ENCODE results near the gene CIRBP. TPM values are rescaled to one million over a fixed set of nuclear protein-coding genes. Genes with fewer than 3 reads are reported as not detected.

Gene CIRBP
- polyA plus RNA-seq, 1 donor: 895 TPM

- DNase-seq: no peak
Measured at GRCh38 chr19:1252821-1253513, 16.2 kb upstream of the CIRBP start.

- DNase-seq: no peak
Measured at GRCh38 chr19:1253514-1254080, 15.5 kb upstream of the CIRBP start.

DNA sequence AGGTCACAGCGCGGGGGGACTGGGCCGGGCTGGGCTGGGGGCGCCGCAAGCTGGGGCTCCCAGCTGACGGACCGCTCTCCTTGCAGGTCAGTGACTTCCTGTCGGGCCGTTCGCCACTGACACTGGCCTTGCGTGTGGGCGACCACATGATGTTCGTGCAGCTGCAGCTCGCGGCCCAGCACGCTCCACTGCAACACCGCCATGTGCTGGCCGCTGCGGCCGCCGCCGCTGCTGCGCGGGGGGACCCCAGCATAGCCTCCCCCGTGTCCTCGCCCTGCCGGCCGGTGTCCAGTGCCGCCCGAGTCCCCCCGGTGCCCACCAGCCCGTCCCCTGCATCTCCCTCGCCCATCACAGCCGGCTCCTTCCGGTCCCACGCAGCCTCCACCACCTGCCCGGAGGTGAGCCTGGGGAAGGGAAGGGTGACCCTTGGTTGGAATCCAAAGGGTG lies 15.0 kb upstream of the CIRBP start:
- no peak for DNase-seq

DNA sequence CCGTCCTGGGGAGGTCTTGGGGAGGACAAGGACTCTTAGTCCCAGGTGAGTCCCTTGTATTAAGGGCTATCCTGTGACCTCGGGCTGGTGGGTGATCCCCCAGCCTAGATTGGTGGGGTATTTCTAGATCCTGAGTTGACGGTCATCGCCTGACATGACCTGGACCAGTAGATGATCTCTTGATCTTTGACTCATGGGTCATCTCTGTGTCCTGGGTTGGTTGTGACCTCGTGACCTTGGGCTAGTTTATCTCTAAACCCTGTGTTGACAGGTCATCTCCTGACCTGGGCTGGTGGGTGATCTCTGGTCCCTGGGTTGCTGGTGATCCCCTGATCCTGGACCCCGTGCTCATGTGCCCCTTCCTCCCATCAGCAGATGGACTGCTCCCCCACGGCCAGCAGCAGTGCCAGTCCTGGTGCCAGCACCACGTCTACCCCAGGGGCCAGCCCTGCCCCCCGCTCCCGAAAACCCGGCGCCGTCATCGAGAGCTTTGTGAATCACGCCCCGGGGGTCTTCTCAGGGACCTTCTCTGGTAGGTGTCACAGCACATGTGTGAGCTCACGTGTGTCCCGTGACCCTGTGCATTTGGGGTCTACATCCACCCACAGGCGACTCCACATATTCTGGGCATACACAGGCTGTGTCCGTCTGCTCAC lies 14.5 kb upstream of the CIRBP start:
- DNase-seq: no peak

DNA sequence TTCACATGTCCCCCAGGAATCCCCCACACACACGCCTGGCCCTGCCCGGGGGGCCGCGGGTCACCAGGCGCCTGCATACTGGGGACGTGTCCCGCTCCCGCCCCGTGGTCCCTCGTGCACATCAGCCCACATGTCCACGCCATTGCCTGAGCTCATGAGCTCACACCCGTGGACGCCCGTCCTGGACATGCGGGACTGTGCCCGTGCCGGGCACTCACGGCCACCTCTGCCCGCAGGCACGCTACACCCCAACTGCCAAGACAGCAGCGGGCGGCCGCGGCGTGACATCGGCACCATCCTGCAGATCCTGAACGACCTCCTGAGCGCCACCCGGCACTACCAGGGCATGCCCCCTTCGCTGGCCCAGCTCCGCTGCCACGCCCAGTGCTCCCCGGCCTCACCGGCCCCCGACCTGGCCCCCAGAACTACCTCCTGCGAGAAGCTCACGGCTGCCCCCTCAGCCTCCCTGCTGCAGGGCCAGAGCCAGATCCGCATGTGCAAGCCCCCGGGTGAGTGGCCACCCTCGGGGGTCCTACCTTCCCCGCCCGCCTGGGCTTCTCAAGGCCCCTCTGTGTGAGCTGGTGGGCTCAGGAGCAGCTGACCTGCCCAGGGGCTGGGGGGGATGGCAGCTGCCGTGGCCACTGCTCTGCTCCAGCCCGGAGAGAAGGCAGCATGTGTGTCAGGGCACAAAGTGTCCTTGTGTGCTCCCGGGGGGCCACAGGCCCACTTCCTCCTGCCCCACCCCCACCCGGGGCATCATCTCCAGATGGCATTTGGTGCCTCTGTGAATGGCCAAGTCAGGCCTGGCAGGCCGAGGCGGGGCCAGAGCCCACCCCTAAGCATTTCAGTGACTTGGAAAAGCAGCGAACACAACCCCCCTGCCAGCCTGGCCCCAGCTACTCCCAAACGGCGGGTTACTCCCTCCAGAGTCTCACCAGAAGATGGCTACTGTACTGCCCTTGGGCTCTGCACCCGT lies 13.7 kb upstream of the CIRBP start:
- no peak for DNase-seq

DNA sequence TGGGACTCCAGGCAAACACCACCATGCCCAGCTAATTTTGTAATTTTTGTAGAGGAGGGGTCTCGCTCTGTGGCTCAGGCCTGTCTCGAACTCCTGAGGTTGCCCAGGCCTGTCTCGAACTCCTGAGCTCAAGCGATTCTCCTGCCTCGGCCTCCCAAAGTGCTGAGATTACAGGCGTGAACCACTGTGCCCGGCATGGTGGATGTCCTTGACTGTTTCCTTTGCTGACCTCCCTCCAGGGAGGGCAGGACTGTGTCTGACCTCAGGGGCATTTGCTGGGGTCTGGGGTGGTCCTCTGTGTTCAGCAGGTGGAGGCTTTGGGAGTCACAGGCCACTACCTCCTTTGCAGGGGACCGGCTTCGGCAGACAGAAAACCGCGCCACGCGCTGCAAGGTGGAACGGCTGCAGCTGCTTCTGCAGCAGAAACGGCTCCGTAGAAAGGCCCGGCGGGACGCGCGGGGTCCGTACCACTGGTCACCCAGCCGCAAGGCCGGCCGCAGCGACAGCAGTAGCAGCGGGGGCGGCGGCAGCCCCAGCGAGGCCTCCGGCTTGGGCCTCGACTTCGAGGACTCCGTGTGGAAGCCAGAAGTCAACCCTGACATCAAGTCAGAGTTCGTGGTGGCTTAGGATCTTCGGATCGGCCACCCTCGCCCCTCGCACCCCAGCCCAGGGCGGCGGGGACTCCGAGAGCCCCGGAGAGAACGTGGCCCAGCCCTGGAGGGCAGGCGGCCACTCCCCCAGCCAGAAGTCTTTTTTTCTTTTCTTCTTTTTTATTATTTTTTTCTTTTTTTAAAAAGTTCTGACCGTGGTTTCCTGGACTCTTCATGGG lies 12.3 kb upstream of the CIRBP start:
- no peak for DNase-seq

- no peak for DNase-seq
Measured at GRCh38 chr19:1257475-1258162, 11.5 kb upstream of the CIRBP start.

- DNase-seq: no peak
Measured at GRCh38 chr19:1258163-1258492, 11.0 kb upstream of the CIRBP start.

GRCh38 chr19:1258707-1259205 lies 10.4 kb upstream of the CIRBP start:
- DNase-seq: no peak

- no peak for DNase-seq
Measured at GRCh38 chr19:1259206-1259875, 9.8 kb upstream of the CIRBP start.

DNA sequence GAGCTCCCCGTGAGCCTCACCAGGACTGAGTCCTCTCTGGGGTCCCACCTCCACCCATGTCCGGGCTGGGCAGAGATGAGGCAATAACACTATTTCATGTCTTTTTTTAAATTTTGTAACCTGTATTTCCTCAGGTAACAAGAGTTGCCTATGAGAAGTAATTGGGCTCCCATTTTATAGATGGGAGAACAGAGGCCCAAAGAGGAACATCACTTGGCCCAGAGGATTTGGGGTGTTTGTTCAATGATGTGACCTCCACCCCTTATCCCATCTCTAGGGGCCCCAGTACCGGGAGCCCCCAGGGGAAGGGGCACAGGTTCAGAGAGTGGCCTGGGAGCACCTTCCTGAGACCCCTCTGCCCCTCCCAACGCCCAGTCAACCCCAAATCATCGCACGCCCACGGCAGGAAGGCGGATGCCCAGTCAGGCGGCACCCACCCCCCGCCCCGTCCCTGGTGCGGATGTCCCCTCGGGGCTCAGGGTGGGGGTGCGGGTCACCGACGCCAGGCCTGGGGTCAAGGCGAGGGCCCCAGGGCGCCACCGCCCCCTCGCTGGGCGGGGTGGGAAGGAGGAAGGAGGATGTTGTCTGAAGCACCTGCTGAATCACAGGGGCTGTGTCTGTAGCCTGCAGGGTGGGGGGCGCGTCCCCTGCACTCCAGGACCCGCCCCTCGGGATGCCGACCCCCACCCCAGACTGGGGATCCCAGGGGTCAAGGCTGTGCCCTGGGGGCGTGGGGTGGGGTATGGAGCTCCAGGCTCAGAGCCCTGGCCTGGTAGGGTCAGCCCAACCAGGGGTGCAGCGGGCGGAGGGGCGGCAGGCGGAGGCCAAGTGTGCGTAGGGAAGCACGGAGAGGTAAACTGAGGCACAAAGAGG lies 9.0 kb upstream of the CIRBP start:
- no peak for DNase-seq

DNA sequence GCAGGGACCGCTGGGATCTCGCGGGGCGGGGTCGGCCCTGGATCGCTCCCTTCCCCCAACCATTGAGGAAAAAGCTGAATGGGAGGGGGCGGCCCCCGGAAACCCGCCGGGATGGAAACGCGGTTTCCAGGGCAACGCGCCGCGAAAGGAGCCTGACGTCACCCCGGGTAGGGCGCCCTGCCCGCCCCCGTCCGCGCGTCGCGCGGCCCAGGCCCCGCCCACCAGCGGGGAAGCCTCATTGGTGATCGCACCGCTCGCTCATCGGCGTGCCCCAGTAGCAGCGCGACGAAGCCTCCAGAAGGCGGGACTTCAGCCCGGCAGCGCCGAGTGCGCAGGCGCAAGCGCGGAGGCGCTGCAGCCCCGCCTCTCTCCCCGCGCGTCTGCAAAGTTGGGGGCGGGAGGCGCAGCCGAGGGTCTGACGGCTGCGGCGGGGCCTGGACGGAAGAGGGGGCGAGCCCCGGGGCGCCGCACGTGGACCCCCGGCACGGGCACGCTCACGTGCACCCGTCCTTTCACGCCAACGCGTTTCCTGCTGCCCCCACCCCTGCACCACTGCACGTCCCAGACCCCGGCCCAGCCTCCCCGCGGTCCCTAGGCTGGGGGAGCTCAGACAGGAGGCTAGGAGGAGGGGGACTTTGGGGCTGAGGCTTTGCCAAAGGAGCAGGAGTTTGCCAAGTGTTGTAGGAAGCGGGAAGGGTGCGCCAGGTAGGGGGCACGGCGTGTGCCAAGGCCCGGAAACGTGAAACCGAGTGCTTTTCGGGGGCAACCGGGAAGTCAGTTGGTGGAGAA lies 8.2 kb upstream of the CIRBP start:
- peak; percentile 94 for DNase-seq

GRCh38 chr19:1261538-1261797 lies 7.7 kb upstream of the CIRBP start:
- no peak for DNase-seq

- no peak for DNase-seq
Measured at GRCh38 chr19:1261798-1262622, 7.1 kb upstream of the CIRBP start.

DNA sequence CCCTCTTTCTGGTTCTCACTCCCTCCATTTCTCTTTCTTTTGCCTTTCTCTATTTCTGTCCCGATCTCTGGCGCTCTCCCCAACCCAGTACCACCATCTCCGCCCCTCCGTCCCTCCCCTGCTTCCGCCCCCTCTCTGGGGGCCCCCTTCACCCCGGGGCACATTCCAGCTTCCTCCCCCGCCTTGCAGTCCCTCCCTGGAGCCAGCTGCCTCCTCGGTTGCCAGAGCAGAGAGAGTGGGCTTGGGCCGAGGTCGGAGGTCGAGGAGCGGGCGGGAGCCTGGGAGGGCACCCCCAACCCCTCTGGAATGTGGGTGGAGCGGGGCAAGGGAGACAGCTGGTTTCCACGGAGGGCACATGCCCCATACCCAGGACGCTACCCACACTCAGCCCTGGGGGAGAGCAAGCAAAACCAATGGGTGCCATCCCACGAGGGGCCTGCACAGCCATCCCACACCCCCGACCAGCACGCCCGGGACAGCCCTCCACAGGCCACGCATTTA lies 6.5 kb upstream of the CIRBP start:
- DNase-seq: no peak

- DNase-seq: no peak
Measured at GRCh38 chr19:1263188-1263587, 5.9 kb upstream of the CIRBP start.

DNA sequence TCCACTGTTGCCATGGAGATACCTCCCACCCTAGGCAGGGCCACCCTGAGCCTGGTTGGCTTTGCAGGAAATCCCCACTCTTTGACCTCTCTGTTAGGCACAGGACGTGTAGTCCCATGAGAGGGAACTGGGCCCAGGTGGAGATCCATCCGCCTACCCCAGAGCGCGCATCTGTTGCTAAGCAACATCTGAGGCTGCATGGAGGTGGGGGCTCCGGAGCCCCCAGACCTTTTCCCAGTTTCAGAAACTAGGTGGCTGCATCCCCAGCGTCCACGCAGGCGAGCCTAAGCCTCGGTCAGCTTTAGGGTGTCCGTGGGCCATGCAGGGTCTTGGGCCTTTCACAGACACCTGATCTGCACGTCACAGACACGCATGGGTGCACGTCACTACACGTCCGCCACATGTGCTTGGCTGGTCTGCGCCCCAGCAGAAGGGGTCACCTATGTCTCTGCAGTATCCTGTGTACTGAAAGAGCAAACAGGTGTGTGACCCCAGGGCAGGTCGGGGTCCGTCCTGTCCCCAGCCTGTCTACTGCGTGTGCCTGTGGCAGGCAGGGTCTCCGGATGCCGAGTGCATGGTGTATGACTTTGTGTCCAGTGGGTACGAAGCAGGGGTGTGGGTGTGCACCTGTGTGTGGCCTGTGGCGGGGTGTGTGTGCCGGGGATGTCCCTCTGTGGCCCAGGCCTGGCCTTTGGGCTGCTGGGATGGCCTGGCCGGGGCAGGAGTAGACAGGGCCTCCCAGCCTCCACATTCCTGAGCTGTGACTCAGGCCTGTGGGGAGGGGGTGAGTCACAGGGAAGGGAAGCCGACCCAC lies 4.1 kb upstream of the CIRBP start:
- DNase-seq: no peak

All from left kidney (tissue), 2 donors.